Spleen (tissue), 7 donors: ENCODE measurements around the gene ACSF2.
"Not testable (repeated sequence)": the region's sequence is repeated elsewhere in the genome, so short reads cannot be mapped to it uniquely, and the experiment has no call there.

Experiments used
- POLR2A ChIP-seq, 3 donors: fragments of 450-650 bp; IDR thresholded peaks; one replicate each; pipeline ENCODE4 v1.5.1; 2017; ENCODE audit warnings: antibody characterized with exemption in 3 of 3, mild to moderate bottlenecking in 1 of 3
- POLR2AphosphoS5 ChIP-seq, 3 donors: sonication (generic); formaldehyde crosslinking; IDR thresholded peaks; one replicate each; pipeline ENCODE4 v1.5.1; 2017; ENCODE audit warnings: antibody characterized with exemption in 3 of 3
- TF ChIP-seq, protein P1 (sequence below), 11 experiments: fragments of 200-600 bp in 7 of 11; fragments of 450-650 bp in 4 of 11; sonication (generic) in 4 of 11; IDR thresholded peaks in 8 of 11; conservative IDR thresholded peaks in 3 of 11; 1 replicate in 7 of 11; 2 replicates in 4 of 11; pipeline versions ENCODE4 v1.4.0 to v1.8.0; 2016 to 2021; ENCODE audit warnings: antibody characterized with exemption in 11 of 11, inconsistent platforms in 4 of 11, mild to moderate bottlenecking in 1 of 11
- donor health status: DM: no; HTN: no; CAD: no; lungs with moderate emphysema.
- donor health status: DM: no; HTN: no; CAD: no.
- donor health status: DM: no; HTN: no; CAD: no.

DNA sequence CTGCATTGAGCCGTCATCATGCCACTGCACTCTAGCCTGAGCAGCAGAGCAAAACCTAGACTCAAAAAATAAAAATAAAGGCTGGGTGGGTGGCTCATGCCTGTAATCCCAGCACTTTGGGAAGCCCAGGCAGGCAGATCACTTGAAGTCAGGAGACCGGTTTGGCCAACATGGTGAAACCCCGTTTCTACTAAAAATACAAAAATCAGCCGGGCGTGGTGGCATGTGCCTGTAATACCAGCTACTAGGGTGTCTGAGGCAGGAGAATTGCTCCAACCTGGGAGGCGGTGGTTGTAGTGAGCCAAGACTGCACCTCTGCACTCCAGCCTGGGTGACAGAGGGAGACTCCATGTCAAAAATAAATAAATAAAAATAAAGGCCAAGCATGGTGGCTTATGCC lies 2.1 kb downstream of the ACSF2 start:
- TF ChIP-seq, protein P1, sequence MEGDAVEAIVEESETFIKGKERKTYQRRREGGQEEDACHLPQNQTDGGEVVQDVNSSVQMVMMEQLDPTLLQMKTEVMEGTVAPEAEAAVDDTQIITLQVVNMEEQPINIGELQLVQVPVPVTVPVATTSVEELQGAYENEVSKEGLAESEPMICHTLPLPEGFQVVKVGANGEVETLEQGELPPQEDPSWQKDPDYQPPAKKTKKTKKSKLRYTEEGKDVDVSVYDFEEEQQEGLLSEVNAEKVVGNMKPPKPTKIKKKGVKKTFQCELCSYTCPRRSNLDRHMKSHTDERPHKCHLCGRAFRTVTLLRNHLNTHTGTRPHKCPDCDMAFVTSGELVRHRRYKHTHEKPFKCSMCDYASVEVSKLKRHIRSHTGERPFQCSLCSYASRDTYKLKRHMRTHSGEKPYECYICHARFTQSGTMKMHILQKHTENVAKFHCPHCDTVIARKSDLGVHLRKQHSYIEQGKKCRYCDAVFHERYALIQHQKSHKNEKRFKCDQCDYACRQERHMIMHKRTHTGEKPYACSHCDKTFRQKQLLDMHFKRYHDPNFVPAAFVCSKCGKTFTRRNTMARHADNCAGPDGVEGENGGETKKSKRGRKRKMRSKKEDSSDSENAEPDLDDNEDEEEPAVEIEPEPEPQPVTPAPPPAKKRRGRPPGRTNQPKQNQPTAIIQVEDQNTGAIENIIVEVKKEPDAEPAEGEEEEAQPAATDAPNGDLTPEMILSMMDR (IDR thresholded peaks at IDR 0.05 in 8 of 11, conservative IDR thresholded peaks at IDR 0.05 in 3 of 11) = not testable (repeated sequence)
- TF ChIP-seq POLR2AphosphoS5, POLR2A (IDR thresholded peaks at IDR 0.05): not testable (repeated sequence)
